GOT3 (cell line): ENCODE results near the gene VIPAS39.

Experiments
- DNase-seq: peaks from one replicate; lab custom pipeline; 2025; ENCODE audit warnings: mixed read lengths; lab: John Stamatoyannopoulos, UW

The VIPAS39 gene

GRCh38 chr14:77406086-77406485, 51.3 kb downstream of the VIPAS39 start:
- no peak for DNase-seq

- no peak for DNase-seq
Observed at GRCh38 chr14:77403768-77404167, 53.6 kb downstream of the VIPAS39 start.

DNA sequence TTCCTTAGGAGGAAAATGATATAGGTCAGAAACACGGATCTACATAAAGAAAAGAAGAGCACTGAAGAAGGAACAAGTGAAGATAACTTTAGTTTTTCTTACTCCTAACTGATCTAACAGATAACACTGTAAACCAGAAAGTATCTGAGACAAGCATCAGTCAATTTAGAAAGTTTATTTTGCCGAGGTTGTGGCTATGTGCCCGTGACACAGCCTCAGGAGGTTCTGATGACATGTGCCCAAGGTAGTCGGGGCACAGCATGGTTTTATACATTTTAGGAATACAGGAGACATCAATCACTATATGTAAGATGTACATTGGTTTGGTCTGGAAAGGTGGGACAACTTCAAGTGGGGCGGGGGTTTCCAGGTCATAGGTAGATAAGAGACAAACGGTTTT, 57.2 kb downstream of the VIPAS39 start:
- DNase-seq: no peak

DNA sequence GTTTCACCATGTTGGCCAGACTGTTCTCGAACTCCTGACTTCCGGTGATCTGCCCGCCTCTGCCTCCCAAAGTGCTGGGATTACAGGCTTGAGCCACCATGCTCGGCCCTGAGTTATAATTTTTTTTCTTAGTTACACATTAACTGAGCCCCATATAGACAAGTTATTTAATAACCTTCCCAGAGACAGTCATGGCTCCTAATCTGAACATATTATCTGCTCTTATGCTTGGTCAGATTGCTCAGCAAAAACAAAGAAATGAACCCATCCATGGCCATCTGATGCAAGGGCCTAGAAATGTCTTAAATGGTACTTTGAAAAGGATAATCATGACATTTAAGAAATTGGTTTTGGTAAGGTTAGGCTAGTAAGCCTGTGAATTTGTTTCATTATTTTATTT, 67.2 kb downstream of the VIPAS39 start:
- no peak for DNase-seq

- DNase-seq: no peak
Observed at GRCh38 chr14:77378701-77379100, 78.7 kb downstream of the VIPAS39 start.

GRCh38 chr14:77377502-77377844, 79.9 kb downstream of the VIPAS39 start:
- DNase-seq: no peak

DNA sequence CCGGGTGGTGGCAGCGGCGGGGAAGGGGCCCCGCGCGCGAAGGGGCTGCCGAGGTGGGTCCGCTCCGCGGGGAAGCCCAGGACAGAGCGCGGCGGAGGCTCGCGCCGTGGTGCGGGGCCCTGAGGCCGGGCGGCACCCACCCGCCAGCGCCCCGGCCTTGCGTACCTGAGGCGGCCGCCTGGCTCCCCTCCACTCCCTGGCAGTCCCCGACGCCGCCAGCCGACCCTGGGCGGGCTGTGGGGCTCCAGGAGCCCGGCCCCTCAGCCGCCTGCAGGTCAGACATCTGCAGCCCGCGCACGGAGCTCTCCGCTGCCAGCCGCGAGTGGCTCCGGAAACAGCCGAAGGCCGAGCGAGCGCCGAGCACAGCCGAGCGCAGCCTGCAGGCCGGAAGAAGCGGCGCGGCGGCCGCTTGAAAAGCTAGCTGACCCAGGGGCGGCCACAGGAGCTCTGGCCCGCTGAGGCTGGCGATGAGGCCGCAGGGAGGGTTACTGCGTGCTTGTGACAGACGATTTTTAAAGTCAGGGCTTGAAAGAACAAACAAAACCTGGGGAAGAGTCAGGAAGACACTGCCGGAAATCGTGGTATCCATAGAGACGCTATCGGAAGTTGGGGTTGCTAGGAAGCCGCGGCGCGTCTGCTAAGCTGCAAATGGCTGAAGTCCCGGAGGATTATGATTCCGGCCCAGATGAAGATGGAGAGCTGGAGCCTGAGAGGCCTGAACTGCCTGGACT, 80.5 kb downstream of the VIPAS39 start, which contains the start of the genes SAMD15 and TMED8:
Gene SAMD15, plus strand, starts transcription at position 609 of the 731 bp plus-strand sequence. Its CDS starts 40 bp downstream, at position 649.
Gene TMED8, minus strand, starts transcription at position 324 of the 731 bp plus-strand sequence. Its CDS starts 41 bp downstream, at position 283.
- DNase-seq: peak; percentile 17
